Measurements from ENCODE around the gene ULK3.

ULK3 gene

GRCh38 chr15:74798388-74799254, 44.3 kb downstream of the ULK3 start:
- no peak for DNase-seq

- DNase-seq: no peak
Observed at GRCh38 chr15:74795966-74796625, 46.9 kb downstream of the ULK3 start.

DNA sequence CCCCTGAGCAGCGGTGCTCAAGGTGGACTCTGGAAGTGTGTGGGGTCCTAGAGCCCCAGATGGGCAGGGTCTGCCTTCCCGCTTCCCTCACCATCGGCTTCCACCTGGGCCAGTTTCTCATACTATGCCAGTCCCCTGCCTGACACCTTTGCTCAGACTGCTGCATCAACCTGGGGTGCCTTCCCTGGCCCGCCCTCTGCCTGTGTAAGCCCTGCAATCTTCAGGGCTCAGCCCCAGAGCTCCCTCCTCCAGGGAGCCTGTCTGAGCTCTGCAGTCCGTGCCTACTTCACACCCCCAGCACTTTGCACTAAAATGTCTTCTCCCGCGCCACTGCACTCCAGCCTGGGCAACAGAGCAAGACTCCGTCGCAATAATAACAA, 48.0 kb downstream of the ULK3 start:
- DNase-seq: no peak

- DNase-seq: no peak
Observed at GRCh38 chr15:74794248-74794969, 48.5 kb downstream of the ULK3 start.

DNA sequence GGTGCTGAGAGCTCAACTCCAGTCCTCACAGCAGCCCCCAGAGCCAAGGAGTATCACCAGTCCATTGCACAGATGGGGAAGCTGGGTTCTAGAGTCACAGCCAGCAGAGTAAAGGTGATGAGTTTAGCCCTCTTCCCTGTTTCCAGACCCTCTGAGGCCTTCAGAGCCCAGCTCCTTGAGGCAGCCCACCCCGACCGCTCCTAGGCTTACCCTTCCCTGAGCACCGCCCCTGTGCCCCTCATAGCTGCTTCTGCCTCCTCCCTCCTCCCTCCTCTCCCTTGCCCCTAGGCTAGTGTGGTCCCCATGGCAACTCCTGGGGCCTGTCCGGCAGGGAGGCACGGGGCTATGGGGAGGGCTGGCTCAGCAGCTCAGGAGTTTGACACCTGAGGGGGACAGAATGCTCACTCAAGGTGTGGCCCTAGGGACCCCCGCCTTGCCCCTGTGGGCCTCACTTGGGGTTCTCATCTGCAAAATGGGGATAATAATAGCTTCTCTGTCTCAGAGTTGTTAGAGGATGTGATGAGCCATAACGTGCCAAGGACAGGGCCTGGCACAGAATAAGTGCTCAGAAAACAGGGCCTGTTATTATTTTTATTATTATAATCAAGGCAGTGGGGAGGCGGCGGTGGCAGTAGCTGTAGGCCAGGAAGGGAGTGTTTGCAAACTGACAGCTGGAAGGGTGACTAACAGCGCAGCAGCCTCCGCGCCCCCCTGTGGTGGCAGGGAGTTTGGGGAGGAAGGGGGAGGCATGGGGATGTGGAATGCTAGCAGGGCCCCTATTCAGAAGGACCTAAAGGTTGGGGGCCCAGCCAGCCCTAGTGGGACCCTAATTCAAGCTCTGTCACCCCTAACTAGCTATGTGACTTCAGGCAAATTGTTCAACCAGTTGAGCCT, 49.6 kb downstream of the ULK3 start:
- no peak for DNase-seq

DNA sequence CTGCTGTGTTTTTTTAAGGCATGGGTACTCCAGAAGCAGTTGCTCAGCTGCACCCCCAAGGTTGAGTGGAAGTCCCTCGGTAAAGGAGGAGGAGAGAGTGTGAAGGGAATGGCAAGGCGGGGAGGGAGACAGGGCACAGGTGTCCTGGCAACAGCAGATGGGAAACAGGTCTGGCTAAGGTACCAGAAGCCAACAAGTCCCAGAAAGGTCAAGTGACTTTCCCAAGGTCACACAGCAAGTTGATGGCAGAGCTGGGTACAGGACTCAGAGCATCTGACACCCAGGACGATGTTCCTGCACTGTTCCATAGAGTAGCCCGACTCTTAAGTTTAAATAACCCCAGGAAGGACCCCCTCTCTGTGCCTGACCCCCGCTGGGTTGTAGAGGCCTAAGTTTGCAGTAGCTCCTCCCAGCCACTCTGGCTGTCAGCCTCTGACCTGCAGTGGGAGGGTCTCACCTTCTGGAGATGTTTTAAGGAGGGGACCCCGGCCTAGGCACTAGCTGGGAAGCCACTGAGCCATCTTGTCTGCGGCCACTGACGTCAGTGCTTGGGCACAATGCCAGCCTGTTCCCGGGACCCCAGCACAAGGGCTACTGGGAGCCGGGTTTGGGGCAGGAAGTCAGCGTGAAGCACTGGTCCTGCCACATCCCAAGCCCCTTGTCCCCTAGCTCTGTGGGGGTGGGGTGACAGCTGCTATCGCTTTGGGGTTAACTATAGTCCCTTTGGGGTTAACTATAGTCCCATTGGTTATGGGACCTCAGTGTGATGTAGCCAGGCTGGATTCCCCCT, 50.5 kb downstream of the ULK3 start:
- DNase-seq: no peak

DNA sequence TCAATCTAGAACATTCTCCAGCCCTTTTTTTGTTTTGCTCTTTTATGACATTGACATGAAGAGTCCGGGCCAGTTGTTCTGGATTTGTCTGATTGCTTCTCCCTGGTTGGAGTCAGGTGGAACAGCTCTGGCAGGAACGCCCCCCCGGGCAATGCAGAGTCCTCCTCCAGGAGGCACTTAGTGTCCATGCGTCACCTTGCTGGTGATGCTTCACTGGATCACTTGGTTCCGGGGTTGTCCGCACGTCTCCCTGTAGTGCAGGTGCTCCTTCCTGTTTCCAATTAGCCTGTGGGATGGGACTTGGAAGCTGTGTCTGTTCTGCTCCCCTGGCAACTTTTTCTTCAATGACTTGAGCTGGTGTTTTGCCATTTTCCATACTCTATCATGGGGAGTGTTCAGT, 51.3 kb downstream of the ULK3 start:
- DNase-seq: no peak

GRCh38 chr15:74791007-74791406, 51.9 kb downstream of the ULK3 start:
- DNase-seq: no peak

DNA sequence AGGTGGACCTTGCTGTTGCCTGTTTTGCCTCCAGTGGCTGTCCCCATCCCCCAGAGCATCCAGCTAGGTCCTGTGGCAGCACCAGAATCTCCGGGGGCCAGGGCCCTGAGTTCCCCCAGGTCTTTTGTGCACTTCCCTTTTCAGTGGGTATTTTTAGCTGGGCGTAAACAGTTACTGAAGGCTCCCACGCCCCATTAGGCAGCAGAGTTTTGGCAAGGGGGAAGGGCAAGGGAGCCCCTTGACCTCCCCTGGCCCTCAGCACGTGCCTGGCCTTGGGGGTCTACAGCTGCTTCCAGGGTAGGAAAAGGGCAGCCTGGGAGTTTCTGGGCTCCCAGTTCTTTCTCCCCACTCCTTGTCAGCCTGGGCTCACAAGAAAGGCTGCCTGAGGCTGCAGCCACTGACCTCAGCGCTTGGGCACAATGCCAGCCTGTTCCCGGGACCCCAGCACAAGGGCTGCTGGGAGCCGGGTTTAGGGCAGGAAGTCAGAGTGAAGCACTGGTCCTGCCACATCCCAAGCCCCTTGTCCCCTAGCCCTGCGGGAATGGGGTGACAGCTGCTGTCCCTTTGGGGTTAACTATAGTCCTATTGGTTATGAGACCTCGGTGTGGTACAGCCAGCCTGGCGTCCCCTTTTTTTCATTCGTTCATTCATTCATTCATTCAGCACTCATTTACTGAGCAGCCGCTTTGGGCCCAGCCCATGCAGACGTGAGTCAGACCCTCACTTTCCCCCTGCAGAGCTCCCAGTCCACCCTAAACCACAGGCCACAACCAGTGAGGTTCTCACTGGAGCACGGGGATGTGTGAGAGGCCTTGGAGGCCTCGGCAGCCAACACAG, 52.7 kb downstream of the ULK3 start:
- no peak for DNase-seq

- DNase-seq: no peak
Observed at GRCh38 chr15:74789741-74790079, 53.2 kb downstream of the ULK3 start.

DNA sequence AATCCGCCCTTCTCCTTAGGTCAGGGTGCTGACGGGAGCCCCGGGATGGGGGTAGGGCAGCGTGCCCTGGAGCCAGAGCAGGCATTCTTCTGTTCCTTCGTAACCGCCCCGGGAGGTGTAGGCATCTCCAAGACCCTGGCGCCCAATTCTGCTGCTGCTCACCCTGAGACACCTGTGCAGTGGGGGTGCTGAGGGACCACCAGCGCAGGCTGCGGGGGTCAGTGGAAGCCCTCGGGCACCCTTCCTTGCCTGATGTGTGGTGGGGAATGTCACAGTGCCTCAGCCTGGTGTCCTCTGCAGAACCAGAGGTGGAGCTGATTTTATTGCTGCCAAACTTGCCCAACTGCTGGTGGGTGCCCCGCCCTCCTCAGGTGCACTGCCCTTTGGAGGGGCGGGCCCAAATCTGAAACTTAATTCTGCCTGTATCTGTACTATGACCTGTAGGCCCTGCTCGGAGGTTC, 53.8 kb downstream of the ULK3 start:
- DNase-seq: no peak

GRCh38 chr15:74788683-74789151, 54.2 kb downstream of the ULK3 start:
- no peak for DNase-seq

- DNase-seq: no peak
Observed at GRCh38 chr15:74788042-74788682, 54.8 kb downstream of the ULK3 start.

- DNase-seq: no peak
Observed at GRCh38 chr15:74787251-74788041, 55.5 kb downstream of the ULK3 start.

DNA sequence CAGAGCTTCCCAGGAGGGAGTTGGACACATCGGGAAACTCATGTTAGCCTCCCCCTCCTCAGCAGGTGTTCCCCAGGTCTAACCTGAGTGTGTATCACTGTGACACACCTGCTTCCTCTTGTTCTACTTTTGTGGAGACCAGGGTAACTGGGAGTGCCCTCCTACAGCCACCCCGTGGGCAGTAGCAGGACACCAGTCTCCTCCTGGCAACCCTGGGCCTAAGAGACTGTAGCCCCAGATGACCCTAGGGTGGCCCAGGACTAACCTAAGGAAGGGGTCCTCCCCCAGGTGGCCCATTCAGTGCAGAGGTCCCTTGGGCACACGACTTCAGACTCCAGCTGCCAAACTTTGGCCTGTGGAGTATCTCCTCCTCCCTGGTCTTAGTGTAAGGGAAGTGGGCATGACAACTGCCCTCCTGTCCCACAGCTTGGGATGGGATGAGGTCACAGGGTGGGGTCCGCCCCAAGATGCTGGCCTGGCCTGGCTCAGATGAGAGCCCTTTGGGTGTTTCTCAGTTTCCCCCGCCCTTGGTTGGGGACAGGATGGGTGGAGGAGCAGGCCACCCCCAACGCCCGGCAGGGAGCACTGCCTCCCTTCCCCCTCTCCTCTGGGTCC, 56.3 kb downstream of the ULK3 start:
- DNase-seq: no peak
